Mesothelial cell of epicardium (in vitro differentiated cells): ENCODE data around the gene LIMCH1. TPM values are rescaled to one million over a fixed set of nuclear protein-coding genes. Genes with fewer than 3 reads are reported as not detected.

Experiments used
- DNase-seq, 2 experiments: peaks; one replicate each; pipeline ENCODE4 v3.0.0; 2021; ENCODE audit warnings: low spot score in 2 of 2; ENCODE audit not compliant: unreplicated experiment in 2 of 2
- H3K27ac Mint-ChIP-seq: 2 replicates; pipeline ENCODE4 v1.8.0; 2021; ENCODE audit warnings: mixed read lengths
- H3K27me3 Mint-ChIP-seq: 2 replicates; pipeline ENCODE4 v1.8.0; 2021; ENCODE audit warnings: low read depth, mixed read lengths
- H3K36me3 Mint-ChIP-seq: 2 replicates; pipeline ENCODE4 v1.8.0; 2021; ENCODE audit warnings: mixed read lengths
- H3K4me1 Mint-ChIP-seq: 2 replicates; pipeline ENCODE4 v1.8.0; 2021; ENCODE audit warnings: mixed read lengths
- H3K4me3 Mint-ChIP-seq: 2 replicates; pipeline ENCODE4 v1.8.0; 2021; ENCODE audit warnings: mild to moderate bottlenecking, moderate library complexity, mixed read lengths
- H3K9me3 Mint-ChIP-seq: 2 replicates; pipeline ENCODE4 v1.8.0; 2021; ENCODE audit warnings: mixed read lengths
- CTCF ChIP-seq: fragments of 200-600 bp; sonication (generic); IDR thresholded peaks from one replicate; pipeline ENCODE4 v1.5.0; 2021; ENCODE audit warnings: antibody characterized with exemption; ENCODE audit not compliant: unreplicated experiment
- total RNA-seq: library from RNA; stranded (reverse); gene quantifications from 3 replicates; pipeline ENCODE4 v1.2.1, GENCODE V29; 2021

LIMCH1 gene
- total RNA-seq, 1 donor from 2014 or later: 66.8 TPM

GRCh38 chr4:41569961-41570360 is 32.0 kb downstream of the LIMCH1 start:
- DNase-seq: no peak
- no peaks in the 10 kb centered on the region for H3K9me3 Mint-ChIP-seq
- peaks cover 17% of the 10 kb centered on the region for H3K4me1 Mint-ChIP-seq
- H3K36me3 Mint-ChIP-seq: no peaks in the 10 kb centered on the region
- H3K27ac Mint-ChIP-seq: peak overlapping the region; percentile 58
- no peak overlapping the region for H3K4me3 Mint-ChIP-seq
- no peak for TF ChIP-seq CTCF
- H3K27me3 Mint-ChIP-seq: no peaks in the 10 kb centered on the region

- no peak for DNase-seq
- Mint-ChIP-seq H3K4me1 (peaks cover 19% of the 10 kb centered on the region), H3K36me3 (no peaks in the 10 kb centered on the region), H3K27ac (no peak overlapping the region), H3K4me3 (no peak overlapping the region), H3K9me3 (no peaks in the 10 kb centered on the region), H3K27me3 (no peaks in the 10 kb centered on the region)
- no peak for TF ChIP-seq CTCF
Observed at GRCh38 chr4:41571422-41571821, 33.5 kb downstream of the LIMCH1 start.

- no peaks in the 10 kb centered on the region for H3K36me3 Mint-ChIP-seq
- H3K4me3 Mint-ChIP-seq: no peak overlapping the region
- no peaks in the 10 kb centered on the region for H3K9me3 Mint-ChIP-seq
- DNase-seq: no peak
- H3K27me3 Mint-ChIP-seq: no peaks in the 10 kb centered on the region
- H3K4me1 Mint-ChIP-seq: peaks cover 20% of the 10 kb centered on the region
- no peak for TF ChIP-seq CTCF
- no peak overlapping the region for H3K27ac Mint-ChIP-seq
Observed at GRCh38 chr4:41572516-41572915, 34.6 kb downstream of the LIMCH1 start.

- H3K27ac Mint-ChIP-seq: no peak overlapping the region
- no peaks in the 10 kb centered on the region for H3K27me3 Mint-ChIP-seq
- peaks cover 3% of the 10 kb centered on the region for H3K9me3 Mint-ChIP-seq
- peaks cover 20% of the 10 kb centered on the region for H3K4me1 Mint-ChIP-seq
- no peak for TF ChIP-seq CTCF
- no peak overlapping the region for H3K4me3 Mint-ChIP-seq
- no peaks in the 10 kb centered on the region for H3K36me3 Mint-ChIP-seq
- no peak for DNase-seq
Observed at GRCh38 chr4:41572956-41573355, 35.0 kb downstream of the LIMCH1 start.

- Mint-ChIP-seq H3K9me3 (peaks cover 5% of the 10 kb centered on the region), H3K36me3 (no peaks in the 10 kb centered on the region), H3K4me1 (peaks cover 18% of the 10 kb centered on the region), H3K27ac (peak overlapping the region; percentile 80), H3K4me3 (no peak overlapping the region), H3K27me3 (no peaks in the 10 kb centered on the region)
- TF ChIP-seq CTCF: no peak
- no peak for DNase-seq
Observed at GRCh38 chr4:41573502-41574001, 35.6 kb downstream of the LIMCH1 start.

GRCh38 chr4:41575207-41575606 is 37.2 kb downstream of the LIMCH1 start:
- no peak for DNase-seq
- no peak overlapping the region for H3K4me3 Mint-ChIP-seq
- H3K27ac Mint-ChIP-seq: no peak overlapping the region
- H3K9me3 Mint-ChIP-seq: peaks cover 5% of the 10 kb centered on the region
- H3K27me3 Mint-ChIP-seq: no peaks in the 10 kb centered on the region
- H3K4me1 Mint-ChIP-seq: peaks cover 22% of the 10 kb centered on the region
- TF ChIP-seq CTCF: no peak
- no peaks in the 10 kb centered on the region for H3K36me3 Mint-ChIP-seq
